Endodermal cell (in vitro differentiated cells): Measurements from ENCODE around the gene CABP1. TPM values are rescaled to one million over a fixed set of nuclear protein-coding genes. Genes with fewer than 3 reads are reported as not detected.
A peak's percentile ranks its signal among the peaks of the same experiment; 100 is the strongest.

ENCODE experiments used
- DNase-seq: peaks from one replicate; pipeline ENCODE4 v3.0.0-alpha.2; 2017
- H3K27ac ChIP-seq: 2 replicates; pipeline ENCODE4 v1.5.1; 2013; ENCODE audit warnings: mild to moderate bottlenecking, low read depth, low read length, moderate library complexity
- H3K27me3 ChIP-seq: 2 replicates; pipeline ENCODE4 v1.6.1; 2013; ENCODE audit warnings: mild to moderate bottlenecking, low read length, moderate library complexity; ENCODE audit not compliant: insufficient read depth, control insufficient read depth, poor library complexity, severe bottlenecking
- H3K36me3 ChIP-seq: 2 replicates; pipeline ENCODE4 v1.7.0; 2013; ENCODE audit warnings: mild to moderate bottlenecking, low read length, moderate library complexity; ENCODE audit not compliant: control insufficient read depth, insufficient read depth
- H3K4me1 ChIP-seq: one replicate; pipeline ENCODE4 v1.7.0; 2013; ENCODE audit warnings: low read length; ENCODE audit not compliant: control insufficient read depth, insufficient read depth
- H3K4me3 ChIP-seq: 2 replicates; pipeline ENCODE4 v1.5.1; 2013; ENCODE audit warnings: mild to moderate bottlenecking, low read length, moderate library complexity
- H3K9ac ChIP-seq: 2 replicates; pipeline ENCODE4 v1.6.1; 2013; ENCODE audit warnings: mild to moderate bottlenecking, low read length, moderate library complexity; ENCODE audit not compliant: poor library complexity, severe bottlenecking; ENCODE audit errors: extremely low read depth
- H3K9me3 ChIP-seq: 2 replicates; pipeline ENCODE4 v1.6.1; 2013; ENCODE audit warnings: mild to moderate bottlenecking, low read length, moderate library complexity; ENCODE audit not compliant: control insufficient read depth
- H3K27ac Mint-ChIP-seq: 2 replicates; pipeline ENCODE4 v1.8.0; 2020; ENCODE audit warnings: mixed read lengths
- H3K27me3 Mint-ChIP-seq: 2 replicates; pipeline ENCODE4 v1.8.0; 2021; ENCODE audit warnings: mild to moderate bottlenecking, mixed read lengths; ENCODE audit not compliant: insufficient read depth
- H3K36me3 Mint-ChIP-seq: 2 replicates; pipeline ENCODE4 v1.8.0; 2020; ENCODE audit warnings: low read depth, mixed read lengths
- H3K4me1 Mint-ChIP-seq: 2 replicates; pipeline ENCODE4 v1.8.0; 2020; ENCODE audit warnings: mixed read lengths
- H3K4me3 Mint-ChIP-seq: 2 replicates; pipeline ENCODE4 v1.8.0; 2020; ENCODE audit warnings: mild to moderate bottlenecking, moderate library complexity, mixed read lengths
- H3K9me3 Mint-ChIP-seq: 2 replicates; pipeline ENCODE4 v1.8.0; 2020; ENCODE audit warnings: mild to moderate bottlenecking, mixed read lengths
- CTCF ChIP-seq: fragments of 200-600 bp; sonication (generic); conservative IDR thresholded peaks from 2 replicates; pipeline ENCODE4 v1.5.0; 2021; ENCODE audit warnings: antibody characterized with exemption, mild to moderate bottlenecking
- WGBS, 2 experiments: methylation state at CpG; one replicate each; pipeline versions ENCODE4 v1.1.5 to v1.1.7; 2013; ENCODE audit warnings: missing lambda C conversion rate in 2 of 2, mixed read lengths in 1 of 2; ENCODE audit not compliant: insufficient coverage in 1 of 2, insufficient read length in 1 of 2; 5-methylcytosine and 5-hydroxymethylcytosine counted together
- total RNA-seq, 2 donors: library from RNA; stranded (reverse); fragmentation: NEBNext Ultra II Directional in 1 of 2; extraction: Animal tissue kit (Norgen Biotek cat#: 25700) in 1 of 2; gene quantifications; 2 replicates in 1 of 2; 3 replicates in 1 of 2; pipeline ENCODE4 v1.2.1, GENCODE V29; 2021

CABP1 gene
- total RNA-seq, 2 donors from 2014 or later = 0.29 to 0.86 TPM

- WGBS, 2 experiments = 85 to 89% methylated on average over 7 to 8 of the region's 8 CpGs
- Mint-ChIP-seq H3K27ac (no peak overlapping the region), H3K27me3 (no peaks in the 10 kb centered on the region), H3K4me1 (no peaks in the 10 kb centered on the region), H3K36me3 (no peaks in the 10 kb centered on the region), H3K4me3 (no peak overlapping the region), H3K9me3 (no peaks in the 10 kb centered on the region)
- no peak overlapping the region for H3K9ac ChIP-seq
- H3K27me3 ChIP-seq = no peaks in the 10 kb centered on the region
- H3K4me1 ChIP-seq = no peaks in the 10 kb centered on the region
- no peak overlapping the region for H3K4me3 ChIP-seq
- H3K9me3 ChIP-seq = no peaks in the 10 kb centered on the region
- no peak overlapping the region for H3K27ac ChIP-seq
- no peak for TF ChIP-seq CTCF
- no peaks in the 10 kb centered on the region for H3K36me3 ChIP-seq
- DNase-seq = no peak
These were observed 38.1 kb downstream of the CABP1 start for GRCh38 chr12:120678572-120678971.

GRCh38 chr12:120680165-120680738 is 39.8 kb downstream of the CABP1 start:
- no peaks in the 10 kb centered on the region for H3K27me3 Mint-ChIP-seq
- Histone ChIP-seq H3K9ac (no peak overlapping the region), H3K9me3 (no peaks in the 10 kb centered on the region), H3K36me3 (no peaks in the 10 kb centered on the region), H3K4me1 (no peaks in the 10 kb centered on the region), H3K4me3 (no peak overlapping the region), H3K27me3 (no peaks in the 10 kb centered on the region), H3K27ac (no peak overlapping the region)
- no peaks in the 10 kb centered on the region for H3K36me3 Mint-ChIP-seq
- TF ChIP-seq CTCF = no peak
- WGBS, 2 experiments = 74 to 75% methylated on average over 5 of the region's 5 CpGs
- no peak overlapping the region for H3K27ac Mint-ChIP-seq
- no peaks in the 10 kb centered on the region for H3K9me3 Mint-ChIP-seq
- H3K4me1 Mint-ChIP-seq = no peaks in the 10 kb centered on the region
- no peak overlapping the region for H3K4me3 Mint-ChIP-seq
- peak; percentile 81 for DNase-seq

- DNase-seq = no peak
- no peaks in the 10 kb centered on the region for H3K27me3 ChIP-seq
- no peaks in the 10 kb centered on the region for H3K4me1 ChIP-seq
- 82 to 86% methylated on average over 7 to 8 of the region's 8 CpGs for WGBS, 2 experiments
- TF ChIP-seq CTCF = no peak
- H3K27ac ChIP-seq = no peak overlapping the region
- Mint-ChIP-seq H3K27me3 (no peaks in the 10 kb centered on the region), H3K9me3 (no peaks in the 10 kb centered on the region), H3K4me3 (no peak overlapping the region), H3K27ac (no peak overlapping the region), H3K4me1 (peaks cover 16% of the 10 kb centered on the region), H3K36me3 (no peaks in the 10 kb centered on the region)
- no peak overlapping the region for H3K4me3 ChIP-seq
- no peaks in the 10 kb centered on the region for H3K36me3 ChIP-seq
- H3K9ac ChIP-seq = no peak overlapping the region
- no peaks in the 10 kb centered on the region for H3K9me3 ChIP-seq
These were observed 44.1 kb downstream of the CABP1 start for GRCh38 chr12:120684523-120684932.
